Measurements from ENCODE around the gene WDR47.
"Not testable (repeated sequence)": the region's sequence is repeated elsewhere in the genome, so short reads cannot be mapped to it uniquely, and the experiment has no call there.

Gene WDR47

GRCh38 chr1:109050228-109050995 is 8.5 kb upstream of the WDR47 start:
- DNase-seq = no peak

DNA sequence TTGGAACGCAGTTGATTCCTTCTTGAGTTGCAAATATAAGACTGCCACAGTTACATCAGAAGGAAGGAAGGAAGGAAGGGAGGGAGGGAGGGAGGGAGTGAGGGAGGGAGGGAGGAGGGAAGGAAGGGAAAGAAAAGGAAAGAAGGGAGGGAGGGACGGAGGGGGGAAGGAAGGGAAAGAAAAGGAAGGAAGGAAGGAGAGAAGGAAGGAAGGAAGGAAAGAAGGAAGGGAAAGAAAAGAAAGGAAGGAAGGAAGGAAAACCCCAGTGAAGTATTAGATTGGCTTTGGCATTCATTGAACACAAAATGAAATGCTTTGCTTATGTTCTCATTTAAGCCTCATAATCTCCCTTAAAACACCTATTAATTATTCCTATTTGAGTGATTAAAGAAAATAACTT is 6.4 kb upstream of the WDR47 start:
- no peak for DNase-seq

- no peak for DNase-seq
These were observed 5.4 kb upstream of the WDR47 start for GRCh38 chr1:109047339-109047738.

DNA sequence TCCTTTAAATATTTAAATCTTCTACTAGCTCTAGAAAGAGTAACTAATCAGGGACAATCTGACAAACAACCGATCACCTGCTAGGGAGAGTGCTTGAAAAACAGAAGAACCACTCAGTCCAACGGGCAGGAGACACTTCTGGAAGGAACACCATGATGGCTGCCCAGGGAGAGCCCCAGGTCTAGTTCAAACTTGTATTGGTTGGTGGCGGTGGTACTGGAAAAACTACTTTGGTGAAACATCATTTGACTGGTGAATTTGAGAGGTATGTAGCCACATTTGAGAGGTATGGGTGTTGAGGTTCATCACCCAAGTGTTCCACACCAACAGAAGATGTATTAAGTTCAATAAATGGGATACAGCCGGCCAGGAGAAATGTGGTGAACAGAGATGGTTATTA is 4.8 kb upstream of the WDR47 start:
- DNase-seq = no peak

- DNase-seq = no peak
These were observed 3.7 kb upstream of the WDR47 start for GRCh38 chr1:109045595-109045994.

DNA sequence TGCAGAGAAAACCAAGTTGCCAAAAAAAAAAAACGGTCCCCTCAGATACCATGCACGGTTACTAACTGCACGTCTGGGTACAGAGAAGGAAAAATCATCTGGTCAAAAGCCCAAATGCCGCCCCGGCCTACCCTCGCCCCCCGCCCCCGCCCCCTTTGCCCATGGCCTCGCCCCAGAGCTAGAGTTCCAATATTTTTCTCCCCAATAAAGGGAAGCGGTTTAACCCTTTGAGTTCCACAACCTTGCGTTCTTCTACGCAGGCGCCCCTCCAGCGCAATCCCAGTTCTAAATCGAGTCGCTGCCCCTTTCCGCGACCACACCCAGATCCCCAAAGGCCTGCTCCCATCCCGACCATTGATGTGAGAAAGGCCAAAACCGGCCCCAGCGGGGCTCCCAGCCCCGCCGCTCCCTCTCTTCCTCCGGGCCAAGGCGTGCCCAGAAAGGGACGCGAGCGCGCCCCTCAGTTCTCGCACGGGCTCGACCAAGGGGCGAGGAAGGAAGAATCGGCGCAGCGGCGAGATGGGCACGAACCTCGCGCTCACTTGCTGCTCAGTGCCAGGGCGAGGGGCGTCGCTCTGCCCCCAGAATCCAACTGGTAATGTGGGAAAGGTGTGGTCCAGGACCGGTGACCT is 797 bp downstream of the WDR47 start:
- DNase-seq = no peak

- DNase-seq = no peak
These were observed 1.3 kb downstream of the WDR47 start for GRCh38 chr1:109040627-109040988.

DNA sequence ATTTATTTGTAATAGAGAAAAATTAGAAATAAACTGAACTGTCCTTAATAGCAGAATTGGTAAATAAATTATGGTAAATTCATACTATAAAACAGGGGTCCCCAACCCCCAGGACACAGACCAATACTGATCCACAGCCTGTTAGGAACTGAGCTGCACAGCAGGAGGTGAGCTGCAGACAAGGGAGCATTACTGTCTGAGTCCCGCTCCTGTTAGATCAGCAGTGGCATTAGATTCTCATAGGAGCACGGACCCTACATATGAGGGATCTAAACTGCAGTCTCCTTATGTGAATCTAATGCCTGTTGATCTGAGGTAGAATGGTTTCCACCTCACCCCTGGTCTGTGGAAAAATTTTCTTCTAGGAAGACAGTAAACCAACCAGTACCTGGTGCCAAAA is 7.5 kb downstream of the WDR47 start:
- no peak for DNase-seq

GRCh38 chr1:109029493-109029892 is 12.4 kb downstream of the WDR47 start:
- not testable (repeated sequence) for DNase-seq

DNA sequence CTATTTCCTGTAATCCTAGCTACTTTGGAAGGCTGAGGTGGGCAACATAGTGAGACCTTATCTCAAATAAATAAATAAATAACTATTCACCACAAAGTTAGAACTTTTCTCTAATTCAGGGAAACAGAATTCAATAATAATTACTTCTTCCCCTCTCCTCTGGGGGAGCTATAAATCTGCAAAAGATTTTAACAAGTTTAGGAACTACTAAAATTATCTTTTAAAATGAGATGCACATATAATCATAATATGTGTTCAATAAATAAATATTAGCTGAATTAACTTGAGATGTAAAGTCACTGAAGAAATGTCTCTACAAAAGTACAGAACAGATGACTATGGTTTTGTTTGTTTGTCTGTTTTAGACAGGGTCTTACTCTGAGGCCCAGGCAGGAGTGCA is 14.1 kb downstream of the WDR47 start:
- DNase-seq = no peak

DNA sequence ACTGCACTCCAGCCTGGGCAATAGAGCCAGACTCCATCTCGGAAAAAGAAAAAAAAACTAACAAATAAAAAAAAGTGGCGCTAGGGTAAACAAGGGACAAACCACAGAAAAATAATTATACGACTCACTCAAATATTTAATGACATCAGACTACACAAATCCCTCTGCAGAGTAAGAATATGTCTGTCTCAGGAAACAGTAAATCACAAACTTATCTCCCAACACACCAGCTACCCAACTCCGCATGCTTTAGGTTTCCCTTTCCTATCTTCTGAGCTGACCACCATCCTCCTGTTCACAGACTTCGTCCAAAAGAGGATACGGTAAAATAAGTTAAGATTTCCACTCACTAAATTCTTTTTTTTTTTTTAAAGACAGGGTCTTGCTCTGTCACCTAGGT is 16.2 kb downstream of the WDR47 start:
- DNase-seq = no peak

DNA sequence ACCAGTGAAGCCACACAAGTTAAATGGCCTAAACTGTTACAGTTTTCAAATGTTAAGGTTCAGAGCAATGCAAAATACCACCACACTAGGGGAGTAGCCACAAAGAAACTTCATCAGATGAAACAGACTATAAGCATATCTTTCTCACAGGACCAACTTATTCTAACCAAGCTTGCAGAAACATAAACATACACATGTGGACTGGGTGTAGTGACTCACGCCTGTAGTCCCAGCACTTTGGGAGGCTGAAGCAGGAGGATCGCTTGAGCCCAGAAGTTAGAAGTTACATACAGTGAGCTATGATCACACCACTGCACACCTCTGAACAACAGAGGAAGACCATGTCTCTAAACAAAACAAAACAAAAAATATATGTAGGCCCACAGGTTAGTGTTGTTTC is 17.3 kb downstream of the WDR47 start:
- no peak for DNase-seq

DNA sequence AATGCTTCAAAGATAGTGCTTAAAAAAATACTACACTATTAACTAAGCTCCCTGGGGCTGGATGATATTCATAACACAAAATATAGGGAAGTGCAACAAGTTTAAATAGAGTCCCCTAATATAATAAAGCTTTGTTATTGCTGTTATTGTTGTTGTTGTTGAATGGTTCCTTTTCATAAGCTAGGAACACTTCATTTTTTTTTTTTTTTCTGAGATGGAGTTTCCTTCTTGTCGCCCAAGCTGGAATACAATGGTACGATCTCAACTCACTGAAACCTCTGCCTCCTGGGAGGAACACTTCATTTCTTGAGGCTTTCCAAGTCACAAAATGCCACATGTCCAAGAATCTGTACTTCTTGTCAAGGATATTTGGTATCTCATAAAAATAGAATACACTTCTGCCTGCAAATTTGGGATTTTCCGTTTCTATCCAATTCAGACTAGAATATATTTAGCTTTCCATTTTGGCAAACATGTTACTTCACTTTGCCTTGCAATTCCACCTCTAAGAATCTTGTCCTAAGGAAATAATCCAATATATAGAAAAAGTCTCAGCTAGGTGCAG is 21.1 kb downstream of the WDR47 start:
- no peak for DNase-seq

GRCh38 chr1:109017719-109018118 is 24.2 kb downstream of the WDR47 start:
- not testable (repeated sequence) for DNase-seq

DNA sequence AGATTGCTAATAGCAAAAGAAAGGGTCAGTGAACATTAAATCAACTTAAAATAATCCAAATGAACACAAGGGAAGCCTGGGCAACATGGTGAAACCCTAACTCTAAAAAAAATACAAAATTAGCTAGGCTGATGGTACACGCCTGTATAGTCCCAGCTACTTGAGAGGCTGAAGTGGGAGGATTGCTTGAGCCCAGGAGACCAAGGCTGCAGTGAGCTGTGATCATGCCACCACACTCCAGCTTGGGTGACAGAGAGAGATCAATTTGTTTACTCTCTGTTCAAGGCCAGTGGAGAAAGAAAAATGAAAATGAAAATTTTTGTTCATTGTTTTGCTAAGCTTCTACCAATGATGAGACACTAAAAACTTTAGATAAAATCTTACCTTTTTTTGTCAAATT is 24.8 kb downstream of the WDR47 start:
- DNase-seq = no peak

DNA sequence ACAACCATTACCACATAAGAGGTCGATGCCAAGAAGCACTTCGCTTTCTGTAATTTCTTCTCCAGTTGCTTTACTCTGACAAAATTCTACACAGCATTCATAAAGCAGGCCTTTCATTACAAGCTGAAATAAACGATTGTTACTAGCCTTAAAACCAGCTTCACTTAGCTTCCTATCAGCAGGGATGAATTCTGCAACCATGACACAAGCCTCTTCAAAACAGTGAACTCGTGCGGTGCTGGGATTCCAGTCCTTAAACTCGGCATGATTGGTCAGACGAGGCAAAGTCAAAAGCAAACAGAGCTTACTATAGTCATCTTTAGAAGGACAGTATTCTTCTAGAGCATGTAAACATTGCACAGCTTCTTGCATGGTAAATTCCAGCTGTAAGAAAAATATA is 30.6 kb downstream of the WDR47 start:
- no peak for DNase-seq

DNA sequence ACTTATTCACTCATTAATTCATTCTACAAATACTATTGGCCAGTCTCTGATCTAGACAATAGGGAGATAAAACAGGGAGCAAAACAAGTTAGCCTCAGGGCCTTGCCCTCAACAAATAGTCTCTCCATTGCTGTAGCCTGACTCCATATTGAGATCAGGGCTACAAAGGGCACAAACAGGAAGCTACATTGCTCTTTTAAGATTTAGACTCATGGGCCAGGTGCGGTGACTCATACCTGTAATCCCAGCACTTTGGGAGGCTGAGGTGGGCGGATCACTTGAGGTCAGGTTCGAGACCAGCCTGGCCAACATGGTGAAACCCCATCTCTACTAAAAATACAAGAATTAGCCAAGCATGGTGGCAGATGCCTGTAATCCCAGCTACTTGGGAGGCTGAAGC is 45.3 kb downstream of the WDR47 start:
- not testable (repeated sequence) for DNase-seq

GRCh38 chr1:108983114-108983513 is 58.8 kb downstream of the WDR47 start:
- no peak for DNase-seq

- no peak for DNase-seq
These were observed 65.2 kb downstream of the WDR47 start for GRCh38 chr1:108976658-108977057.

DNA sequence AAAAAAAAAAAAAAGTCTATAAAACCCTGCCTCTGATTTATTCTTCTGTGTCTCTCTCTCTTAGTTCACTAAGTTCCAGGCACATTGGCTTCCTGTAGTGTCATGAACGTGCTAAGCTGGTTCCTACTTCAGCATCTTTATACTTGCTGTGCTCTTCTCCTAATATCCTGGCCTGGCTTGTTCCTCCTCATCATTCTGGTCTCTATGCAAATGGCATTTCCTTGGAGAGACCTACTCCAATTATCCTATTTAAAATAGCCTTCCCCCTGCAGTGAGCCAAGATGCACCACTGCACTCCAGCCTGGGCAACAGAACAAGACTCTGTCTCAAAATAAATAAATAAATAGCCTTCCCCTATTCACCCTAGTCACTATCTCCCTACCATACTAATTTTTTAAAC is 69.0 kb downstream of the WDR47 start:
- DNase-seq = no peak

DNA sequence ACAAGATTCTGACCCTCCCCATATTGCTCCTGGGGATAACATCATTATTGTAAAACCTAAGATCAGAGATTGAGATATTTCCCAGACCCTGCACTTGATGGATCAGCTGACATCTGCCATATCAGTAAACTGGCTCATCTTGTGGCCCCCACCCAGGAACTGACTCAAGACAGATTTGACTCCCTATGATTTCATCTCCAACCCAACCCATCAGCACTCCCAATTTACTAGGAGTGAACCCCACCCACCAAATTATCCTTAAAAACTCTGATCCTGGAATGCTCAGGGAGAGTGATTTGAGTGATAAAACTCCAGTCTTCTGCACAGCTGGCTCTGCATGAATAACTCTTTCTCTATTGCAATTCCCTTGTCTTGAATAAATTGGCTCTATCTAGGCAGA is 72.6 kb downstream of the WDR47 start:
- DNase-seq = no peak

GRCh38 chr1:108963052-108963686 is 78.7 kb downstream of the WDR47 start, which contains the start of gene CLCC1:
TSS of gene CLCC1 (minus strand) at chr1:108963484. CDS start at chr1:108950437, 13,047 bp downstream.
- peak; percentile 69 for DNase-seq

DNA sequence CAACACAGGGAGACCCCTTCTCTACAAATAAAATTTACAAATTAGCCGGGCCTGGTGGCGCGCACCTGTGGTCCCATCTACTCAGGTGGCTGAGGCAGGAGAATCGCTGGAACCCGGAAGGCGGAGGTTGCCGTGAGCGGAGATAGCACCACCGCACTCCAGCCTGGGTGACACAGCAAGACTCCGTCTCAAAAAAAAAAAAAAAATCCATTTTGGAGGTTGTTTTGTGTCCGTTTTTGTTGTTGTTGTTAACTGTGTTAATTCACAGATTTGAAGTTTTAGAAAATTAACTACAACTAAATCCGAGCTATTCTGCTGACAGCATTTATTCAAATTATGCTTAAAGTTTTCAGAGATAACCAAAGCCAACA is 79.2 kb downstream of the WDR47 start:
- DNase-seq = no peak

Measured in amniotic stem cell (primary cell).